ENCODE data around the gene LMNB1.

The LMNB1 gene

DNA sequence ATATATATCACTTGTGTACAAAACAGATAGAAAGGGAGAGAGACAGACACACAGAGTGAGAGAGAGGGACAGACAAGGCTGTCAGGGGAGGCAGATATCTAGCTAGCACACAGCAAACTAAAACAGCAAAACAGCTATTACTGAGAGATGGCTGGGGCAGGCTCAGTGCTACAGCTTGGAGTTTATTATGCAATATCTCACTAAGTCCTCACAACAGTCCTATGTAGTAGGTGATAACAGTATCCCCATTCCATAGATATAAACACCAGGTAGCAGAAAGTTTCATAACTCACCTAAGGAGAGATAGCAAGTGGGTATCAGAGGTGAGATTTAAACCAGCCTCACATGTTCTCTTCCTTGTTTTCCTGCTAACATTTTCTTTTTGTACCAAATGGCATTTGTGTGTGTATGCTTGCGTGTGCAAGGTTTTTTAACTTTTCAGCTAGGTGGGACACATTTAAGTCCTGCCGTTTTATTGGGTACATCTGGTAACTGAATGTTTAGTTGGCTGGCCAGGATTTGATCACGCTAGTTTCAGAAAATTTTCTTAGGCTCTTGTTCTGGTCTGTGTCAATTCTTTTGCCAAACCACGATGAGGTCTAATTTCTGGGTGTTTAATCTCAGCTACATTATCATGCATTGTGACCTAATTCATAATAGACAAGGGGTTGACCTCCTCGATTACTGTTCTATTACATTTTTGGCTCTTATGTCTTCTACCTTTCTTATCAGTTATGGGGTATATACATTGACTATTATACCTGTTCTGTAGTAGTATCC, 105.1 kb downstream of the LMNB1 start:
- Histone ChIP-seq H2BK5ac (ENCODE audit: low read length) (no peak overlapping the region), H3K14ac (ENCODE audit: low read length) (no peak overlapping the region), H3K4me2 (ENCODE audit: insufficient read depth, low read length, poor library complexity, severe bottlenecking) (no peak overlapping the region), H4K91ac (ENCODE audit: low read depth, low read length, poor library complexity) (no peak overlapping the region), H3K4ac (ENCODE audit: low read length) (no peak overlapping the region), H3K27me3 (ENCODE audit: control insufficient read depth in 3 of 3, insufficient read depth in 3 of 3, low read depth in 1 of 3, low read length in 3 of 3) (peaks cover 0 to under 1% (median 0%) of the 10 kb centered on the region in 3 experiments), H3K9ac (ENCODE audit: low read depth, low read length, poor library complexity) (no peak overlapping the region), H3K79me1 (ENCODE audit: low read depth, low read length) (no peaks in the 10 kb centered on the region), H2BK15ac (ENCODE audit: low read length) (no peak overlapping the region), H2AFZ (ENCODE audit: low read length) (no peak overlapping the region), H3K4me3 (ENCODE audit: low read length in 2 of 2) (no peak overlapping the region), H4K8ac (ENCODE audit: low read depth, low read length) (no peak overlapping the region), H3K18ac (ENCODE audit: low read length) (no peak overlapping the region), H2BK120ac (ENCODE audit: low read depth, low read length) (no peak overlapping the region), H3K27ac (replicated peaks; ENCODE audit: low read length) (no peak overlapping the region), H3K9me3 (replicated peaks in 1 of 2; ENCODE audit: control insufficient read depth in 2 of 2, insufficient read depth in 1 of 2, low read depth in 1 of 2, low read length in 2 of 2) (no peaks in the 10 kb centered on the region), H3K4me1 (ENCODE audit: control insufficient read depth in 2 of 2, insufficient read depth in 1 of 2, low read depth in 1 of 2, low read length in 2 of 2) (peaks cover 0 to 3% of the 10 kb centered on the region in 2 donors), H3K36me3 (replicated peaks in 1 of 2; ENCODE audit: control insufficient read depth in 2 of 2, insufficient read depth in 2 of 2, low read length in 2 of 2) (no peaks in the 10 kb centered on the region), H3K23ac (ENCODE audit: low read depth, low read length, poor library complexity) (no peak overlapping the region), H2AK5ac (ENCODE audit: low read depth, low read length) (no peak overlapping the region), H2BK12ac (ENCODE audit: low read length) (no peak overlapping the region)
- no peak for DNase-seq (ENCODE audit: low spot score)
- no CpG with 5 or more reads among the region's 5 CpGs for WGBS, 2 donors (ENCODE audit: extremely low coverage in 2 of 2, insufficient read length in 2 of 2, insufficient replicate concordance in 1 of 2)

DNA sequence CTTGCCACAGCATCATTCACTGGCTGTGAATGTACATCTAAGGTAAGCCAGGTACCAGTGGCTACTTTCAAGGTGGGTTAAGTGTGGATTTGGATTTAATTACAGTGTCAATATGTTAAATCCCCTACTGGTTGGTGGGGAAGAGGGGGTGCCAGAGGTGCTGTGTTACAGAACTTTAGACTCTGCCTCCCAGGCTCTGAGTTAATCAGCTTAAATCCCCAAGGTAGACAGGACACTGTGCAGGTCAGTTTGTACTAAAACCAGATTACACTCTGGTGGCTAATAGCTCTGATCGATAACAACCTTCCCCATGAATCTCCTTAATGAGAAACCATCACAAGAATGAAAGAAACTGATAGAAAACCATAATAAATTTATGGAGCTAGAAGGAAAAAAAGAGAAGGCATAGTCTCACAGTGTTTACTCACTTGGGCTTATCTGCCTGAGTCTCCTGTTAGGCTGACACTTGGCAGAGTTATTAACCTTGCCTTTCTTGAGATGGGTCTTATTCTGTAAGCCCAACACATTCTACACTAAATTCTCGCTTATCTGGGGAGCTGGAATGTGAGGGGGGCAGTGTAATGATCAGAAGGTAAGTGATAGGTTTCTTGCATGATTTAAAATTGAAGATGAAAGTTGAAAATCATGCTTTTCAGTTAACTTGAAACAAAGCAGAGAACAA, 106.8 kb downstream of the LMNB1 start:
- H2BK12ac ChIP-seq (ENCODE audit: low read length), result no peak overlapping the region
- no peak overlapping the region for H2BK15ac ChIP-seq (ENCODE audit: low read length)
- no peak overlapping the region for H3K27ac ChIP-seq (replicated peaks; ENCODE audit: low read length)
- H3K4me3 ChIP-seq (ENCODE audit: low read length in 2 of 2), result no peak overlapping the region
- no peak overlapping the region for H4K8ac ChIP-seq (ENCODE audit: low read depth, low read length)
- no peak overlapping the region for H3K9ac ChIP-seq (ENCODE audit: low read depth, low read length, poor library complexity)
- no peak overlapping the region for H3K4me2 ChIP-seq (ENCODE audit: insufficient read depth, low read length, poor library complexity, severe bottlenecking)
- H3K9me3 ChIP-seq (replicated peaks in 1 of 2; ENCODE audit: control insufficient read depth in 2 of 2, insufficient read depth in 1 of 2, low read depth in 1 of 2, low read length in 2 of 2), result no peaks in the 10 kb centered on the region
- H2AFZ ChIP-seq (ENCODE audit: low read length), result no peak overlapping the region
- no peaks in the 10 kb centered on the region for H3K36me3 ChIP-seq (replicated peaks in 1 of 2; ENCODE audit: control insufficient read depth in 2 of 2, insufficient read depth in 2 of 2, low read length in 2 of 2)
- H3K18ac ChIP-seq (ENCODE audit: low read length), result no peak overlapping the region
- no peak overlapping the region for H4K91ac ChIP-seq (ENCODE audit: low read depth, low read length, poor library complexity)
- no peak overlapping the region for H2BK5ac ChIP-seq (ENCODE audit: low read length)
- no peak overlapping the region for H2AK5ac ChIP-seq (ENCODE audit: low read depth, low read length)
- no peak overlapping the region for H2BK120ac ChIP-seq (ENCODE audit: low read depth, low read length)
- DNase-seq (ENCODE audit: low spot score), result no peak
- H3K4me1 ChIP-seq (ENCODE audit: control insufficient read depth in 2 of 2, insufficient read depth in 1 of 2, low read depth in 1 of 2, low read length in 2 of 2), result no peaks in the 10 kb centered on the region
- WGBS, 2 donors (ENCODE audit: extremely low coverage in 2 of 2, insufficient read length in 2 of 2, insufficient replicate concordance in 1 of 2), result no CpG with 5 or more reads among the region's 2 CpGs
- no peaks in the 10 kb centered on the region for H3K27me3 ChIP-seq (ENCODE audit: control insufficient read depth in 3 of 3, insufficient read depth in 3 of 3, low read depth in 1 of 3, low read length in 3 of 3)
- no peak overlapping the region for H3K23ac ChIP-seq (ENCODE audit: low read depth, low read length, poor library complexity)
- no peak overlapping the region for H3K14ac ChIP-seq (ENCODE audit: low read length)
- H3K4ac ChIP-seq (ENCODE audit: low read length), result no peak overlapping the region
- H3K79me1 ChIP-seq (ENCODE audit: low read depth, low read length), result no peaks in the 10 kb centered on the region

DNA sequence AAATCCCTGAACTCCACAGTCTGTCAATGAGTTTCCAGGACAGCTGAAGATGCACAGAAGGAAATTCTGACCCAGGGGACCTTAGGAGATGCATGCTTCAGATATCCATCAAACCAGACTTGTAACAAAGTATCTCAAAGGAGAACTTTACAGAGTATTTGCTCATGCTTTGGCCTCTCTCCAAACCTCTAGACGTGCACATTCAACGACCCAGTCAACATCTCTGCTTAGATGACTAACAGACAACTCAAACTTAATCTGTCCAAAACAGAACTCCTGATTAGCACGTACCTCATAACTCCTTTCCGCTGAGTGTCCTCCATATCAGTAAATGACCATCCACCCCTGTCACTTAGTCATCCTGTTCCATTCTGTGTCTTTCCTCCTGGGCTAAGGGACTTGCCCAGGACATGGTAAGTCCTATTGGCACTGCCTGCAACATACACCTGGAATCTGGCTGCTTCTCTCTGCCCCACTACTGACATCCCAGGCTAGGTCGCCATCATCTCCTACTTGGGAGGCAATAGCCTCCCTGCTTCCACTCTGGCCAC, 107.4 kb downstream of the LMNB1 start:
- no peak overlapping the region for H3K27ac ChIP-seq (replicated peaks; ENCODE audit: low read length)

More for the DNA sequence above, 107.4 kb downstream of the LMNB1 start:
- Histone ChIP-seq H4K8ac (ENCODE audit: low read depth, low read length) (no peak overlapping the region), H3K9ac (ENCODE audit: low read depth, low read length, poor library complexity) (no peak overlapping the region), H2BK15ac (ENCODE audit: low read length) (no peak overlapping the region), H3K27me3 (ENCODE audit: control insufficient read depth in 3 of 3, insufficient read depth in 3 of 3, low read depth in 1 of 3, low read length in 3 of 3) (no peaks in the 10 kb centered on the region), H3K4me3 (ENCODE audit: low read length in 2 of 2) (no peak overlapping the region), H3K36me3 (replicated peaks in 1 of 2; ENCODE audit: control insufficient read depth in 2 of 2, insufficient read depth in 2 of 2, low read length in 2 of 2) (no peaks in the 10 kb centered on the region), H3K9me3 (replicated peaks in 1 of 2; ENCODE audit: control insufficient read depth in 2 of 2, insufficient read depth in 1 of 2, low read depth in 1 of 2, low read length in 2 of 2) (no peaks in the 10 kb centered on the region), H3K14ac (ENCODE audit: low read length) (no peak overlapping the region), H2BK12ac (ENCODE audit: low read length) (no peak overlapping the region), H2BK5ac (ENCODE audit: low read length) (no peak overlapping the region), H2AFZ (ENCODE audit: low read length) (no peak overlapping the region), H2AK5ac (ENCODE audit: low read depth, low read length) (no peak overlapping the region), H3K79me1 (ENCODE audit: low read depth, low read length) (no peaks in the 10 kb centered on the region), H3K4me2 (ENCODE audit: insufficient read depth, low read length, poor library complexity, severe bottlenecking) (no peak overlapping the region), H3K4ac (ENCODE audit: low read length) (no peak overlapping the region), H3K4me1 (ENCODE audit: control insufficient read depth in 2 of 2, insufficient read depth in 1 of 2, low read depth in 1 of 2, low read length in 2 of 2) (no peaks in the 10 kb centered on the region), H3K18ac (ENCODE audit: low read length) (no peak overlapping the region), H3K23ac (ENCODE audit: low read depth, low read length, poor library complexity) (no peak overlapping the region), H4K91ac (ENCODE audit: low read depth, low read length, poor library complexity) (no peak overlapping the region), H2BK120ac (ENCODE audit: low read depth, low read length) (no peak overlapping the region)
- WGBS, 2 donors (ENCODE audit: extremely low coverage in 2 of 2, insufficient read length in 2 of 2, insufficient replicate concordance in 1 of 2), result no CpG with 5 or more reads among the region's 5 CpGs
- no peak for DNase-seq (ENCODE audit: low spot score)

All from neuronal stem cell (in vitro differentiated cells).